ENCODE measurements around the gene LIG3. TPM values are rescaled to one million over a fixed set of nuclear protein-coding genes. Genes with fewer than 3 reads are reported as not detected.
"Not testable (repeated sequence)": the region's sequence is repeated elsewhere in the genome, so short reads cannot be mapped to it uniquely, and the experiment has no call there.

The LIG3 gene
- total and polyA plus RNA-seq, 2 of the 4 experiments (the other 2 are of a cell fraction), result 36.4 to 41.9 TPM

DNA sequence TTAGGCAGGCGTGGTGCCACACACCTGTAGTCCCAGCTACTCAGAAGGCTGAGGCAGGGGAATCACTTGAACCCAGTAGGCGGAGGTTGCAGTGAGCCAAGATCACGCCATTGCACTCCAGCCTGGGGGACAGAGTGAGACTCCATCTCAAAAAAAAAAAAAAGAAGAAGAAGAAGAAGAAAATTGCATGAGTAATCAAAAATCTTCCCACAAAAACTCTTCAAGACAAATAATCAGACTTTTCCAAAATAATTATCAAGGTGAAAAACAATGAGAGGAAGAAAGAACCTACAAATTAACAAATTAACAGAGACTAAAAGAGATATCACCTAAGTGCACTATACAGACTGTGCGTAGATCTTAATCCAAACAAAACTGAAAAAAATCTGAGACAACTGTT lies 29.5 kb upstream of the LIG3 start:
- H4K91ac ChIP-seq (ENCODE audit: insufficient read depth, low read depth, low read length); H4K20me1 ChIP-seq (ENCODE audit: insufficient read depth, low read length); H3K4ac ChIP-seq (ENCODE audit: low read depth, low read length); H3K9me3 ChIP-seq (ENCODE audit: control insufficient read depth, insufficient read depth, low read length); H2BK120ac ChIP-seq (ENCODE audit: low read depth, low read length); in situ Hi-C loops (cut with MboI; ENCODE audit: low sequenced_read_pairs); H4K8ac ChIP-seq (ENCODE audit: low read depth in 2 of 2, low read length in 2 of 2); H3K23ac ChIP-seq (ENCODE audit: low read depth, low read length); H2BK15ac ChIP-seq (ENCODE audit: low read depth, low read length); H3K4me3 ChIP-seq (ENCODE audit: insufficient read depth, low read depth, low read length); H2AK9ac ChIP-seq (replicated peaks; ENCODE audit: low read depth, low read length, poor library complexity); H3K14ac ChIP-seq (replicated peaks; ENCODE audit: low read depth, low read length); POLR2A ChIA-PET (ENCODE audit: unreplicated experiment); H2AK5ac ChIP-seq (ENCODE audit: low read depth, low read length); H3K36me3 ChIP-seq (ENCODE audit: control insufficient read depth, insufficient read depth, low read length); H4K5ac ChIP-seq (ENCODE audit: low read depth, low read length); H3K4me2 ChIP-seq (ENCODE audit: low read depth, low read length); DNase-seq; H3K79me1 ChIP-seq (ENCODE audit: low read depth in 1 of 2, low read length in 2 of 2); H3K56ac ChIP-seq (ENCODE audit: extremely low read depth, insufficient read depth, low read length); H3K27me3 ChIP-seq (ENCODE audit: control insufficient read depth, insufficient read depth, low read length); BruUV-seq (replicated peaks); H3K18ac ChIP-seq (ENCODE audit: low read depth, low read length); H2BK5ac ChIP-seq (ENCODE audit: low read depth, low read length, poor library complexity, severe bottlenecking); ATAC-seq (ENCODE audit: low read depth); dilution Hi-C loops (cut with HindIII; ENCODE audit: low sequenced_read_pairs, unreplicated experiment); H3K9ac ChIP-seq (ENCODE audit: low read depth, low read length); intact Hi-C loops (cut with micrococcal nuclease); H3K4me1 ChIP-seq (ENCODE audit: control insufficient read depth, insufficient read depth, low read length); H2AFZ ChIP-seq (replicated peaks; ENCODE audit: low read length, poor library complexity); H3K9me1 ChIP-seq (ENCODE audit: insufficient read depth, low read length); CTCF ChIA-PET; H3K27ac ChIP-seq (ENCODE audit: insufficient read depth, low read length); H2BK20ac ChIP-seq (ENCODE audit: low read depth, low read length): not testable (repeated sequence)
- WGBS, 2 experiments (ENCODE audit: extremely low coverage in 2 of 2, insufficient read length in 1 of 2), result no CpG with 5 or more reads among the region's 4 CpGs
